ENCODE results near the gene ZMYM4. TPM values are rescaled to one million over a fixed set of nuclear protein-coding genes. Genes with fewer than 3 reads are reported as not detected.

ZMYM4 gene
- polyA plus RNA-seq, 1 donor (not counting 4 experiments of a cell fraction or from before 2014, with no cell fraction given): 24.8 TPM

DNA sequence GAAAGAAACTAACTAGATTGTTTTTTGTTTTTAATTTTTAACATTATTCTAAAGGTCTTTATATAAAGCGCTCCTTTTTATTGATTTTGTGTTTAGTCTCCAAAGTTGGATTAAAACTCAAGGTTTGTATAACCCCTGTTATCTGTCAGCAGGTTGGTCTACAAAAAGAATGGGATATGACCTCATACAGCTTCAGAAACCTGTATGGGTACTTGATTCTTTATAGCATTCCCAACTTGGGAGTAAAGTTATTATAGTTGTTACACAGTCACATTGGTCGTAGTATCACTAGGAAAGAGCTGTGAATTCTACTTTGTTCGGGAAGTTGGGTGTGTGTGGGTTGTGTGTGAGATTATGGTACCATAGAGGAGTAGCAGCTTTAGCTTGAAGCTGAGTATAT is 52.4 kb downstream of the ZMYM4 start:
- H3K9ac ChIP-seq (ENCODE audit: control insufficient read depth, extremely low read depth, insufficient read depth, low read length): no peak overlapping the region
- DNase-seq (ENCODE audit: low read depth, low spot score) (no peak), FAIRE-seq (peak; percentile 17)
- H4K20me1 ChIP-seq (ENCODE audit: control insufficient read depth, extremely low read depth, insufficient read depth, low read length): no peaks in the 10 kb centered on the region
- H3K36me3 ChIP-seq (ENCODE audit: control insufficient read depth in 2 of 2, extremely low read depth in 1 of 2, insufficient read depth in 2 of 2, low read length in 2 of 2): no peaks in the 10 kb centered on the region
- H3K9me3 ChIP-seq (ENCODE audit: control insufficient read depth, low read depth, low read length): no peaks in the 10 kb centered on the region
- peaks cover 9% of the 10 kb centered on the region for H3K79me2 ChIP-seq (ENCODE audit: control insufficient read depth, insufficient read depth, low read length)
- H2AFZ ChIP-seq (ENCODE audit: control insufficient read depth, low read length): no peak overlapping the region
- dilution Hi-C loops (cut with MboI; ENCODE audit: extremely low pct_ligation_motif_present, low sequenced_read_pairs): no loop called here
- no peak overlapping the region for H3K4me3 ChIP-seq (ENCODE audit: control insufficient read depth in 2 of 3, extremely low read depth in 1 of 3, insufficient read depth in 2 of 3, low read depth in 1 of 3, low read length in 3 of 3)
- H3K9me1 ChIP-seq (ENCODE audit: control insufficient read depth, extremely low read depth, insufficient read depth, low read length): no peaks in the 10 kb centered on the region
- H3K4me1 ChIP-seq (ENCODE audit: control insufficient read depth, extremely low read depth, insufficient read depth, low read length): no peaks in the 10 kb centered on the region
- H3K27me3 ChIP-seq (ENCODE audit: control insufficient read depth, extremely low read depth, insufficient read depth, low read length): no peaks in the 10 kb centered on the region
- H3K4me2 ChIP-seq (ENCODE audit: control insufficient read depth, extremely low read depth, insufficient read depth, low read depth, low read length): no peak overlapping the region
- H3K27ac ChIP-seq (ENCODE audit: control insufficient read depth, insufficient read depth, low read length): no peak overlapping the region
- TF ChIP-seq EZH2 (IDR thresholded peaks at IDR 0.05; ENCODE audit: low read length): no peak
- TF ChIP-seq, protein P1, sequence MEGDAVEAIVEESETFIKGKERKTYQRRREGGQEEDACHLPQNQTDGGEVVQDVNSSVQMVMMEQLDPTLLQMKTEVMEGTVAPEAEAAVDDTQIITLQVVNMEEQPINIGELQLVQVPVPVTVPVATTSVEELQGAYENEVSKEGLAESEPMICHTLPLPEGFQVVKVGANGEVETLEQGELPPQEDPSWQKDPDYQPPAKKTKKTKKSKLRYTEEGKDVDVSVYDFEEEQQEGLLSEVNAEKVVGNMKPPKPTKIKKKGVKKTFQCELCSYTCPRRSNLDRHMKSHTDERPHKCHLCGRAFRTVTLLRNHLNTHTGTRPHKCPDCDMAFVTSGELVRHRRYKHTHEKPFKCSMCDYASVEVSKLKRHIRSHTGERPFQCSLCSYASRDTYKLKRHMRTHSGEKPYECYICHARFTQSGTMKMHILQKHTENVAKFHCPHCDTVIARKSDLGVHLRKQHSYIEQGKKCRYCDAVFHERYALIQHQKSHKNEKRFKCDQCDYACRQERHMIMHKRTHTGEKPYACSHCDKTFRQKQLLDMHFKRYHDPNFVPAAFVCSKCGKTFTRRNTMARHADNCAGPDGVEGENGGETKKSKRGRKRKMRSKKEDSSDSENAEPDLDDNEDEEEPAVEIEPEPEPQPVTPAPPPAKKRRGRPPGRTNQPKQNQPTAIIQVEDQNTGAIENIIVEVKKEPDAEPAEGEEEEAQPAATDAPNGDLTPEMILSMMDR (optimal IDR thresholded peaks at IDR 0.05 in 1 of 3, IDR thresholded peaks at IDR 0.05 in 1 of 3, conservative IDR thresholded peaks at IDR 0.05 in 1 of 3; ENCODE audit: extremely low read depth in 1 of 3, insufficient read depth in 2 of 3, low read length in 3 of 3): no peak

DNA sequence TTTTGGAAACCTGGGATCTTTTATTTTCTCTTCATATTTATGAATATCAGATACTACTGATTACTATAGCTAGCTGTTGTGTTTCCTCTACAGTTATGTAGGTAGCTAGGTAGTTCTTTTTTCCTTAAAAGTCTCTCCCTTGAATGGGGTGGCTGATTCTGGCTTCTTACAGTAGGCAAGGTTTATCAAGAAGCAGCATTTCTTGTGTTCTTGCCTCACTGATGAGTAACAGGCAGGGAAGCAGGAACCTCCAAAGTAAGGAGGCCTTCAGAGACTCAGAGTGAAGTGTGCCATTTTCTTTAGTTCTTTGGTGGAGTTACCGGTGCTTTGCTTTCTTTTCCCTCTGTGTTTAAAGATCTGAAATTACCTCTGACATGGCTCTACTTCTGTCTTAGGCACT is 56.0 kb downstream of the ZMYM4 start:
- H3K27ac ChIP-seq (ENCODE audit: control insufficient read depth, insufficient read depth, low read length): no peak overlapping the region
- no peak overlapping the region for H2AFZ ChIP-seq (ENCODE audit: control insufficient read depth, low read length)
- TF ChIP-seq, protein P1 (optimal IDR thresholded peaks at IDR 0.05 in 1 of 3, IDR thresholded peaks at IDR 0.05 in 1 of 3, conservative IDR thresholded peaks at IDR 0.05 in 1 of 3; ENCODE audit: extremely low read depth in 1 of 3, insufficient read depth in 2 of 3, low read length in 3 of 3): no peak
- TF ChIP-seq EZH2 (IDR thresholded peaks at IDR 0.05; ENCODE audit: low read length): no peak
- no peaks in the 10 kb centered on the region for H3K4me1 ChIP-seq (ENCODE audit: control insufficient read depth, extremely low read depth, insufficient read depth, low read length)
- peaks cover 2 to 5% of the 10 kb centered on the region in 2 experiments for H3K36me3 ChIP-seq (ENCODE audit: control insufficient read depth in 2 of 2, extremely low read depth in 1 of 2, insufficient read depth in 2 of 2, low read length in 2 of 2)
- H3K9ac ChIP-seq (ENCODE audit: control insufficient read depth, extremely low read depth, insufficient read depth, low read length): no peak overlapping the region
- FAIRE-seq (peak; percentile 79), DNase-seq (ENCODE audit: low read depth, low spot score) (no peak)
- H3K27me3 ChIP-seq (ENCODE audit: control insufficient read depth, extremely low read depth, insufficient read depth, low read length): no peaks in the 10 kb centered on the region
- H3K9me1 ChIP-seq (ENCODE audit: control insufficient read depth, extremely low read depth, insufficient read depth, low read length): no peaks in the 10 kb centered on the region
- dilution Hi-C loops (cut with MboI; ENCODE audit: extremely low pct_ligation_motif_present, low sequenced_read_pairs): no loop called here
- H3K79me2 ChIP-seq (ENCODE audit: control insufficient read depth, insufficient read depth, low read length): peaks cover 9% of the 10 kb centered on the region
- H3K4me3 ChIP-seq (ENCODE audit: control insufficient read depth in 2 of 3, extremely low read depth in 1 of 3, insufficient read depth in 2 of 3, low read depth in 1 of 3, low read length in 3 of 3): no peak overlapping the region
- no peak overlapping the region for H3K4me2 ChIP-seq (ENCODE audit: control insufficient read depth, extremely low read depth, insufficient read depth, low read depth, low read length)
- H3K9me3 ChIP-seq (ENCODE audit: control insufficient read depth, low read depth, low read length): no peaks in the 10 kb centered on the region
- H4K20me1 ChIP-seq (ENCODE audit: control insufficient read depth, extremely low read depth, insufficient read depth, low read length): no peaks in the 10 kb centered on the region
